ENCODE measurements around the gene ADGRD1.

Gene ADGRD1

GRCh38 chr12:131136539-131136872, 182.8 kb downstream of the ADGRD1 start:
- Histone ChIP-seq H3K9ac (ENCODE audit: low read depth in 1 of 2, low read length in 2 of 2) (no peak overlapping the region), H3K27me3 (ENCODE audit: control insufficient read depth in 1 of 2, insufficient read depth in 2 of 2, low read length in 2 of 2) (no peaks in the 10 kb centered on the region), H3K9me3 (ENCODE audit: control insufficient read depth in 1 of 2, low read length in 2 of 2) (no peaks in the 10 kb centered on the region), H3K36me3 (ENCODE audit: control insufficient read depth in 1 of 2, insufficient read depth in 2 of 2, low read length in 2 of 2) (no peaks in the 10 kb centered on the region), H3K4me1 (ENCODE audit: control insufficient read depth in 1 of 2, insufficient read depth in 2 of 2, low read length in 2 of 2) (no peaks in the 10 kb centered on the region), H3K27ac (ENCODE audit: low read depth, low read length) (no peak overlapping the region), H3K4me3 (ENCODE audit: low read depth in 1 of 2, low read length in 2 of 2) (no peak overlapping the region)

DNA sequence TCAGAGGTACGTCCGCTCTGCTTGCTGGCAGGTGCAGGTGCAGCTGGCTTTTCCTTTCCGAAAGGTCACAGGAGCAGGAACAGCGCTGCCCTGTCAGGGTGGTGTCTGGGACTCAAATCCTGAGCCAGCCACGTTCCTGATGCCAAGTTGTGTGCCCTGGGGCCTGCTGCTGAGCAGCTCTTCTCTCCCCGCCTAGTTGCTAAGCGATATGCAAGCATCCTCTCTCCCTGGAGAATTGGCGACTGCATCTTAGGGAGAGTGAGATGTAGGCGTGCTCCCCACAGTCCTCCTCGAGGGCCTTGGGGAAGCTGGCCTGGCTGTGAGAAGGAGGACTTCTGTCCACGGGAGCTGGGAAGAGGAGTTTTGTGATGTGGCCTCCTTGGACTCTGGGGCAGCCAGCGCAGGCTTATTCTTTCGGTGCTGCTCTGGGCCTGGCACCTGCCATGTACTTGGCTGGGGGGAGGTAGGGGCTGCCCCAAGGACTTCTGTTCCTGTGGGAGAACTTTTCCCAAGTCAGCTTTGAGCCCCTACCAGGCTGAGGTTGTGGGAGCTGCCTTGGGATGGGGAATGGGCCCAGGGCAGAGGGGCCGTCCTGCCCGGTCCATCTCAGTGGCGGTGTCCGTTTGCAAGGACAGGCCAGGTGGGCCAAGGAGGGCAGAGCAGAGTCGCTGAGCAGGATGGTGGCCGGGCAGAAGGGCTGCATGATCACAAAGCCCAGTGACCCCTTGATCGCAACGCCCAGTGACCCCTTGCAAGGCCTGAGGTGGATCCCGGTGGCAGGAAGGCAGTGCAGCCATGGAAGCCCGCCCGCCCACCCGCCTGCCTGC, 183.5 kb downstream of the ADGRD1 start:
- no peaks in the 10 kb centered on the region for H3K9me3 ChIP-seq (ENCODE audit: control insufficient read depth in 1 of 2, low read length in 2 of 2)
- H3K36me3 ChIP-seq (ENCODE audit: control insufficient read depth in 1 of 2, insufficient read depth in 2 of 2, low read length in 2 of 2): no peaks in the 10 kb centered on the region
- no peaks in the 10 kb centered on the region for H3K27me3 ChIP-seq (ENCODE audit: control insufficient read depth in 1 of 2, insufficient read depth in 2 of 2, low read length in 2 of 2)
- H3K4me3 ChIP-seq (ENCODE audit: low read depth in 1 of 2, low read length in 2 of 2): no peak overlapping the region
- H3K4me1 ChIP-seq (ENCODE audit: control insufficient read depth in 1 of 2, insufficient read depth in 2 of 2, low read length in 2 of 2): no peaks in the 10 kb centered on the region
- no peak overlapping the region for H3K27ac ChIP-seq (ENCODE audit: low read depth, low read length)
- no peak overlapping the region for H3K9ac ChIP-seq (ENCODE audit: low read depth in 1 of 2, low read length in 2 of 2)

GRCh38 chr12:131137836-131138637, 184.3 kb downstream of the ADGRD1 start:
- H3K9me3 ChIP-seq (ENCODE audit: control insufficient read depth in 1 of 2, low read length in 2 of 2): no peaks in the 10 kb centered on the region
- H3K27me3 ChIP-seq (ENCODE audit: control insufficient read depth in 1 of 2, insufficient read depth in 2 of 2, low read length in 2 of 2): no peaks in the 10 kb centered on the region
- no peaks in the 10 kb centered on the region for H3K4me1 ChIP-seq (ENCODE audit: control insufficient read depth in 1 of 2, insufficient read depth in 2 of 2, low read length in 2 of 2)
- no peak overlapping the region for H3K27ac ChIP-seq (ENCODE audit: low read depth, low read length)
- H3K36me3 ChIP-seq (ENCODE audit: control insufficient read depth in 1 of 2, insufficient read depth in 2 of 2, low read length in 2 of 2): no peaks in the 10 kb centered on the region
- H3K9ac ChIP-seq (ENCODE audit: low read depth in 1 of 2, low read length in 2 of 2): no peak overlapping the region
- no peak overlapping the region for H3K4me3 ChIP-seq (ENCODE audit: low read depth in 1 of 2, low read length in 2 of 2)

- Histone ChIP-seq H3K9me3 (ENCODE audit: control insufficient read depth in 1 of 2, low read length in 2 of 2) (no peaks in the 10 kb centered on the region), H3K4me3 (ENCODE audit: low read depth in 1 of 2, low read length in 2 of 2) (no peak overlapping the region), H3K27me3 (ENCODE audit: control insufficient read depth in 1 of 2, insufficient read depth in 2 of 2, low read length in 2 of 2) (no peaks in the 10 kb centered on the region), H3K9ac (ENCODE audit: low read depth in 1 of 2, low read length in 2 of 2) (no peak overlapping the region), H3K4me1 (ENCODE audit: control insufficient read depth in 1 of 2, insufficient read depth in 2 of 2, low read length in 2 of 2) (no peaks in the 10 kb centered on the region), H3K27ac (ENCODE audit: low read depth, low read length) (no peak overlapping the region), H3K36me3 (ENCODE audit: control insufficient read depth in 1 of 2, insufficient read depth in 2 of 2, low read length in 2 of 2) (no peaks in the 10 kb centered on the region)
These were observed 185.1 kb downstream of the ADGRD1 start for GRCh38 chr12:131138638-131139362.

DNA sequence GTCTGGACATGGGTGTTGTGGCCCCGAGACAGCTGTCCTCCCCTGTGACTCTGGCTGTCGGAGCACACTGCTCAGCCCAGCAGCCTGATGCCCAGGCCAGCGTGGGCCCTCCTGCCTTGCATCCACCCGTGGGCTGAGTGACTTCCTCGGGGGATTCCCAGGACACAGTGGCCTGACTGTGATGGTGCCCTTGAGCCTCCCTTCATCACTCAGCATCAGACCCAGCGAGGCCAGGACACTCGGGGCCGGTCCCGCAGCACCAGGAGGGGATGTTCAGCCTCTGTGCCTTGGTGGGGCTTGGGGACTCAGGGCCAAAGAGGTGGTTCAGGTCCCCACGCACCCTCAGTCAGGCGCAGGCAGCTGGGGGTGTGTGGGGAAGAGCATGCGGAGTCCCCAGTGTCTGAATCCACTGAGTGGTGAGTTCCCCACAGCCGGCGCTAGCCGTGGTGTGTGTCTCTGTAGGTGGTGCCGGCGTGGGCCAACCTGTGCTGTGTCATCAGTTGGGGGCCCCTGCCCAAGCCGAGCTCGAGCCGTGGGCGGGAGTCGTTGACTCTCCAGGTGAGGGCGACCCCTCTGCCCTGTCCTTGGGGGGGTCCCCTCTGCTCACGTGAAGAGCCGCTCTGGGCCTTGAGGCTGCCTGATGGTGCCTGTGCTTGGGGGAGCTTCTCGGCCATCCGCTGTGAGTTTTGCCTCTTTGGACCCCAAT, 185.8 kb downstream of the ADGRD1 start:
- Histone ChIP-seq H3K9ac (ENCODE audit: low read depth in 1 of 2, low read length in 2 of 2) (no peak overlapping the region), H3K4me1 (ENCODE audit: control insufficient read depth in 1 of 2, insufficient read depth in 2 of 2, low read length in 2 of 2) (no peaks in the 10 kb centered on the region), H3K9me3 (ENCODE audit: control insufficient read depth in 1 of 2, low read length in 2 of 2) (no peaks in the 10 kb centered on the region), H3K36me3 (ENCODE audit: control insufficient read depth in 1 of 2, insufficient read depth in 2 of 2, low read length in 2 of 2) (no peaks in the 10 kb centered on the region), H3K27me3 (ENCODE audit: control insufficient read depth in 1 of 2, insufficient read depth in 2 of 2, low read length in 2 of 2) (no peaks in the 10 kb centered on the region), H3K27ac (ENCODE audit: low read depth, low read length) (no peak overlapping the region), H3K4me3 (ENCODE audit: low read depth in 1 of 2, low read length in 2 of 2) (no peak overlapping the region)

DNA sequence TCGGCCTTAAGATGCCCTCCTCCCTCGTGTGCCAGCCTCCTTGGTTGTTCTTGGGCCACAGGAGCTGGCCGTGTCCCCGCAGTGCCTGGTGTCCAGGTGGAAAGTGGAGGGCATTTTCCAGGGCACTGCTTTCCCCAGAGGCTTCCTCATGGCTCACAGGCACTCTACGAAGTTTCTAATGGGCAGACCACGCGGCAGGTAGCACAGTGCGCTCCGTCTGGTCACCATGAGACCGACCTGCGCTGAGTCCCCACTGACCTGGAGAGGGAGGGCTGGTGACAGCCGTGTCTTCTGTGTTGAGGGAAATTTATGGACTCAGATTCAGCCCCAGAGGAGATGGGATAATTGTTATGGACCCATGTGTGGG, 186.3 kb downstream of the ADGRD1 start:
- Histone ChIP-seq H3K36me3 (ENCODE audit: control insufficient read depth in 1 of 2, insufficient read depth in 2 of 2, low read length in 2 of 2) (no peaks in the 10 kb centered on the region), H3K4me3 (ENCODE audit: low read depth in 1 of 2, low read length in 2 of 2) (no peak overlapping the region), H3K9ac (ENCODE audit: low read depth in 1 of 2, low read length in 2 of 2) (no peak overlapping the region), H3K27me3 (ENCODE audit: control insufficient read depth in 1 of 2, insufficient read depth in 2 of 2, low read length in 2 of 2) (no peaks in the 10 kb centered on the region), H3K9me3 (ENCODE audit: control insufficient read depth in 1 of 2, low read length in 2 of 2) (no peaks in the 10 kb centered on the region), H3K27ac (ENCODE audit: low read depth, low read length) (no peak overlapping the region), H3K4me1 (ENCODE audit: control insufficient read depth in 1 of 2, insufficient read depth in 2 of 2, low read length in 2 of 2) (no peaks in the 10 kb centered on the region)

DNA sequence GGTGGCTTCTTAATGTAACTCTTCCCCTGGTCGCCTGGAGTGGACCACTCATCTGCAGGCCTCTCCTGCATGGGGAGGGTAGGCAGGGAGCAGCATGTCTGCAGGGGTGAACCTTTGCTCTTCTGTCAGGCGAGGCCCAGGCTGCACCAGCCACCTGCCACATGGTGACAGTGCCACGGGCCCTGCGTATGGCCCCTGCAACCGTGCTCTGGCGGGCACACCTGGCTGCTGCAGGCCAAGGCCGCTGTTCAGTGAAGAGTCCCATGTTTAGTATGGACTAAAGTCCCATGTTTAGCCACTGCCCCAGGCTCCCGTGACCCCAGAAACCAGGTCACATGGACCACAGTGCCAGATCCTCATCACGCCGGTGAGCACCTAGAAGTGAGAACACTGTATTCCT, 187.0 kb downstream of the ADGRD1 start:
- no peaks in the 10 kb centered on the region for H3K36me3 ChIP-seq (ENCODE audit: control insufficient read depth in 1 of 2, insufficient read depth in 2 of 2, low read length in 2 of 2)
- no peaks in the 10 kb centered on the region for H3K4me1 ChIP-seq (ENCODE audit: control insufficient read depth in 1 of 2, insufficient read depth in 2 of 2, low read length in 2 of 2)

GRCh38 chr12:131141514-131141913, 187.8 kb downstream of the ADGRD1 start:
- Histone ChIP-seq H3K27me3 (ENCODE audit: control insufficient read depth in 1 of 2, insufficient read depth in 2 of 2, low read length in 2 of 2) (no peaks in the 10 kb centered on the region), H3K4me1 (ENCODE audit: control insufficient read depth in 1 of 2, insufficient read depth in 2 of 2, low read length in 2 of 2) (no peaks in the 10 kb centered on the region), H3K9me3 (ENCODE audit: control insufficient read depth in 1 of 2, low read length in 2 of 2) (no peaks in the 10 kb centered on the region), H3K4me3 (ENCODE audit: low read depth in 1 of 2, low read length in 2 of 2) (no peak overlapping the region), H3K9ac (ENCODE audit: low read depth in 1 of 2, low read length in 2 of 2) (no peak overlapping the region), H3K27ac (ENCODE audit: low read depth, low read length) (no peak overlapping the region), H3K36me3 (ENCODE audit: control insufficient read depth in 1 of 2, insufficient read depth in 2 of 2, low read length in 2 of 2) (no peaks in the 10 kb centered on the region)

More for the DNA sequence above, 187.0 kb downstream of the ADGRD1 start:
- no peak overlapping the region for H3K27ac ChIP-seq (ENCODE audit: low read depth, low read length)
- H3K9me3 ChIP-seq (ENCODE audit: control insufficient read depth in 1 of 2, low read length in 2 of 2): no peaks in the 10 kb centered on the region
- no peak overlapping the region for H3K9ac ChIP-seq (ENCODE audit: low read depth in 1 of 2, low read length in 2 of 2)
- H3K4me3 ChIP-seq (ENCODE audit: low read depth in 1 of 2, low read length in 2 of 2): no peak overlapping the region
- no peaks in the 10 kb centered on the region for H3K27me3 ChIP-seq (ENCODE audit: control insufficient read depth in 1 of 2, insufficient read depth in 2 of 2, low read length in 2 of 2)

GRCh38 chr12:131142891-131143657, 189.4 kb downstream of the ADGRD1 start:
- Histone ChIP-seq H3K4me3 (ENCODE audit: low read depth in 1 of 2, low read length in 2 of 2) (no peak overlapping the region), H3K9ac (ENCODE audit: low read depth in 1 of 2, low read length in 2 of 2) (no peak overlapping the region), H3K27ac (ENCODE audit: low read depth, low read length) (no peak overlapping the region), H3K36me3 (ENCODE audit: control insufficient read depth in 1 of 2, insufficient read depth in 2 of 2, low read length in 2 of 2) (no peaks in the 10 kb centered on the region), H3K4me1 (ENCODE audit: control insufficient read depth in 1 of 2, insufficient read depth in 2 of 2, low read length in 2 of 2) (no peaks in the 10 kb centered on the region), H3K9me3 (ENCODE audit: control insufficient read depth in 1 of 2, low read length in 2 of 2) (no peaks in the 10 kb centered on the region), H3K27me3 (ENCODE audit: control insufficient read depth in 1 of 2, insufficient read depth in 2 of 2, low read length in 2 of 2) (no peaks in the 10 kb centered on the region)

All from duodenal mucosa (tissue), 2 donors.